Stimulated activated CD8-positive, alpha-beta memory T cell treated with anti-CD3 and anti-CD28 coated beads, Interleukin-12 subunit alpha, Interleukin-12 subunit beta, amount 100 ng/mL, for 4 hours (primary cell): ENCODE results near the gene SLC24A5.

Experiments used
- DNase-seq: peaks from one replicate; pipeline ENCODE4 v3.0.0-alpha.2; 2020; ENCODE audit warnings: low read depth

SLC24A5 gene

GRCh38 chr15:48112242-48112641, 8.5 kb upstream of the SLC24A5 start:
- DNase-seq: no peak

DNA sequence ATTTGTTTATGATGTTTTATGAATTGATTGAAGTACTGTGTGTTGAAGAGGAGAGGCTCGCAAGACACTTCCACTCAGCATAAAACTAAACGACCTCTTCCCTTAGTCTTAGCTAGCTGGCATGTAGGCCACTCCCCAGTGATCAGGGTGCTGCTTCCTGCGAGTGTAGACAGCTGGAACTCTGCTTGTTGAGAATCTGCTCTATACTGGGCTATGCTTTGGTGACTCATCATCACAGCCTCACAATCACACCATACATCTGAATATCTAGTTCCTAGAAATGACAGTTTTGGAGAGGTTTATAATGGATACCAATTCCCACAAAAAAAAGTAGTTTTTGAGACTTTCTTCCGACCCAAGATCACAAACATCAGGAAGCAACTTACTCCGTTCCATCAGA, 1.5 kb upstream of the SLC24A5 start:
- DNase-seq: no peak

GRCh38 chr15:48121849-48122248, 1.1 kb downstream of the SLC24A5 start:
- no peak for DNase-seq

GRCh38 chr15:48126667-48127355, 6.0 kb downstream of the SLC24A5 start:
- no peak for DNase-seq

DNA sequence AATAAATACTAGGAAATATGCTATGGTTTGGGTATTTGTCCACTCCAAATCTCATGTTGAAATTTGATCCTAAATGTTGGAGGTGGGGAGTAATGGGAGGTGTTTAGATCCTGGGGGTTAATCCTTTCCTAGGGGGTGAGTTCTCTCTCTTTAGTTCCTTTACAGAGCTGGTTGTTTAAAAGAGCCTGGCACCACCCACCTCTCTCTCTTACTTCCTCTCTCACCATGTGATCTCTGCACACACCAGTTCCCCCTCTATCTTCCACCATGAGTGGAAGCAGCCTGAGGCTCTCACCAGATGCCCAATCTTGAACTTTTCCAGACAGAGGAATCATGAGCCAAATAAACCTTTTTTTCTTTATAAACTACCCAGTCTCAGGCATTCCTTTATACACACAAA, 10.5 kb downstream of the SLC24A5 start:
- DNase-seq: no peak

GRCh38 chr15:48132874-48133273, 12.1 kb downstream of the SLC24A5 start:
- DNase-seq: no peak

- no peak for DNase-seq
Measured at GRCh38 chr15:48143856-48144255, 23.1 kb downstream of the SLC24A5 start.

GRCh38 chr15:48144889-48145288, 24.1 kb downstream of the SLC24A5 start:
- DNase-seq: no peak

DNA sequence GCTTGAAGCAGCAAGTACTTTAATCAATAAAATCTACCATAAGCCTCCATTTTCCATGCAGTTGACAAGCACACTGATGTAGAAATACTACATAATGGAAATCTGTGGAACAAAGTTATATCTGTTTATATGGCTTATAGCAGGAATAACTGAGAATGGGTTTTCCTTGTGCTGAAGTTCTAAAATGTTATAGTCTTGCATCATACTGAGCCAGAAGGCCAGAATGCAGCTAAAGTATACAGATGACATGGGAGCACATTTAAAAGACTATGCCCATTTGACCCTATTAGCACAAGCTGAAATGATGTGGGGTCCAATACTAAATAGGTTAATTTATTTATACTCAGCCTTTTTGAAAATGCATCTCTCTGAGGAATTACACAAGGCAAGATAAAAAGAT, 25.1 kb downstream of the SLC24A5 start:
- no peak for DNase-seq

- DNase-seq: no peak
Measured at GRCh38 chr15:48147358-48147757, 26.6 kb downstream of the SLC24A5 start.

- DNase-seq: no peak
Measured at GRCh38 chr15:48149858-48150257, 29.1 kb downstream of the SLC24A5 start.

DNA sequence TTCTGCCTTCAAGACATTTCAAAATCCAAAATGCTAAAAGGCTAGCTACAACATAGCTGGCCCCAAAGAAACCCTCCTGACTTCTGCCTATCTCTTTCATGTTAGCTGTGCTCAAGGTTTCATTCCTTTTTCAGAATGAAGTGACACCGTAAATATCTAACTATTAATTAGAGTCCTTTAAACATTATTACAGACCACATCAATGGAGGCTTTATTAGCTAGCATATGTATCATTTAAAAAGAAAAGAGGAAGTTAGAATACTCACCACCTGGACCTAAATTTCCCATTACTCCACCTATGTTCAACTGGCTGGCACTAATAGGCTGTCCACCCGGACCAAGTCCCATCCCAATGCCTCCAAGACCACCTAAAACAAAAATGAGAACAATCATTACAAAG, 32.7 kb downstream of the SLC24A5 start:
- DNase-seq: no peak

GRCh38 chr15:48168616-48169015, 47.8 kb downstream of the SLC24A5 start:
- no peak for DNase-seq

GRCh38 chr15:48170981-48171380, 50.2 kb downstream of the SLC24A5 start:
- no peak for DNase-seq

- no peak for DNase-seq
Measured at GRCh38 chr15:48175126-48175525, 54.3 kb downstream of the SLC24A5 start.

GRCh38 chr15:48176112-48176511, 55.3 kb downstream of the SLC24A5 start:
- DNase-seq: no peak

DNA sequence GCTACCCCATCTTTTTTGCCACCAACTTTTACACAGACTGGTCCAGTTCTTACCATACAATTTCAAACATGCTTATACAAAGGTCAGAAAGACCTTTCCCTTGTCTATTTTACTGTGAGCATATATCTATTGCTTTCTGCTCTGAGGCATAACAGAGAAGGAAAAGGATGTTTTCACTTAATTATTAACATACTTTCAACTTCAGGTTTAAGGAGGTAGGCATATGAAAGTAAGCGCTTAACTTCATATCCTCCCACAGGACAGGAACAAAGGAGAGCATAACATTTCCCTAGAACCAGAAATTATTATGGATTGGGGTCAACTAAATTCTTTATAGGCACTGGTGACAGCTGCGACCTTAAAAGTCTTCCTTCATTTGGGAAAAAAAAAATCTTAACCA, 56.2 kb downstream of the SLC24A5 start:
- DNase-seq: no peak

GRCh38 chr15:48177383-48177765, 56.6 kb downstream of the SLC24A5 start:
- DNase-seq: no peak

DNA sequence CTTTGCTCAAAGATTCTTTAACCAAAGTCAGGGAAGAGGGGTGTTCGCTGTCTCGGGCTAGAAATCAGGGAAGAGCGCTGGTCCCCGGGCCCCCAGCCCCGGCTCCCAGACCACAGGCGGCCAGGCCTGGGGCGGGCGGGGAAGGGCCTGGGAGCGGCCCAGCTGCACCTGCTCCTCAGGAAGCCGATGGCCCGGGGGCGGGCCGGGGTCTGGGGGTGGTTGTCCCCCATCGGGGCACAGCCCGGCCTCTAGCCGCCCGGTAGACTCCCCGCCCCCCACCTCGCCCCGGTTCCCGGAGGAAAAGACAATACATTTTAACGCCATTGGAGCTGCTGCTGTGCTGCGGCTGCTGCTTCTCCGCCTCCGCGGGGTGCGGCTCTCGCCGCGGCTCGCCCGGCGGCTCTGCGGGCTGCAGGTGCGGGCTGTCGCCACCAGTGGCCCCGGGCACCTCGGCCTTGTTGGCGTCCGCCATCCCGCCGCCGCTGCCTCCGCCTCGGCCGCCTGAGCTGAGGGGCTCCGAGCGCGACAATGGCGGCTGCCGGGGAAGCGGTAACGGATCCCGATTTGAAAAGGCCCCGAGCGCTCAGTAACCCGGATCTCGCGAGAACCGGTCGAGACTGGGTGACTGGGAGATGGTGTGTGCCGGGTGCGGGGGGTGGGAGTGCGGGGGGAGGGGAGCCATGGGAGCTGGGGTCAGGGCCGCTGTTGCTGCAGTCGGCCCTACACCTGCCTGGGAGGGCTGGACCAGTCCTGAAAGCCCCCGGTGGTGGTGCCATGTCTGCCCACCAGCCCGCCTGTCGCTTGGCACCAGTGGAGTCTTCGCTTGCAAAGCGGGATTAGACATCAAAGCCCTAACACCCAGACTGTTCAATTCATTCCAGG, 57.2 kb downstream of the SLC24A5 start, which contains the start of gene MYEF2:
Gene MYEF2, minus strand, starts transcription at position 530 of the 882 bp plus-strand sequence. Its CDS starts 58 bp downstream, at position 472.
- peak; percentile 34 for DNase-seq

DNA sequence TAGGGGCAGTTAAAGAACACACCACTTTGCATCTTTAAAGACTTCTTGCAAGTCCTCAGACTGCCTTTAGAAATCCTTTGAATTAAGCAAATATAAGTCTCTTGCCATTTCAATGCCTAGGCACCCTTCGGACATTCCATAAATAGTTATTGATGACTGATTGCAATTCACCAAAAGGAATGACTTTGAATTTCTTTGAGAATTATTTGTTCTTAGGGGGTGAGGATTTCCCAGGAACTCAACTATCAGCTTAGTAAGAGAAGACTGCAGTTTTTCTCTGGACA, 57.8 kb downstream of the SLC24A5 start:
- DNase-seq: no peak

- no peak for DNase-seq
Measured at GRCh38 chr15:48182749-48183148, 62.0 kb downstream of the SLC24A5 start.

GRCh38 chr15:48185529-48185928, 64.7 kb downstream of the SLC24A5 start:
- no peak for DNase-seq

GRCh38 chr15:48186271-48186670, 65.5 kb downstream of the SLC24A5 start:
- no peak for DNase-seq
